ENCODE measurements around the gene KDSR. TPM values are rescaled to one million over a fixed set of nuclear protein-coding genes. Genes with fewer than 3 reads are reported as not detected.

KDSR gene
- total RNA-seq, 1 donor from 2014 or later = 26.5 TPM

- DNase-seq = no peak
Observed at GRCh38 chr18:63303547-63303946, 63.5 kb downstream of the KDSR start.

- DNase-seq = no peak
Observed at GRCh38 chr18:63302636-63303405, 64.2 kb downstream of the KDSR start.

- DNase-seq = no peak
Observed at GRCh38 chr18:63302220-63302619, 64.8 kb downstream of the KDSR start.

GRCh38 chr18:63301434-63301833 lies 65.6 kb downstream of the KDSR start:
- no peak for DNase-seq

GRCh38 chr18:63299837-63300745 lies 66.9 kb downstream of the KDSR start:
- DNase-seq = no peak

- no peak for DNase-seq
Observed at GRCh38 chr18:63298400-63299365, 68.3 kb downstream of the KDSR start.

- no peak for DNase-seq
Observed at GRCh38 chr18:63297687-63298399, 69.2 kb downstream of the KDSR start.

- DNase-seq = no peak
Observed at GRCh38 chr18:63293935-63294334, 73.1 kb downstream of the KDSR start.

GRCh38 chr18:63292831-63293683 lies 73.9 kb downstream of the KDSR start:
- DNase-seq = no peak

GRCh38 chr18:63291278-63291677 lies 75.7 kb downstream of the KDSR start:
- no peak for DNase-seq

- DNase-seq = no peak
Observed at GRCh38 chr18:63290821-63291200, 76.2 kb downstream of the KDSR start.

- no peak for DNase-seq
Observed at GRCh38 chr18:63290166-63290820, 76.7 kb downstream of the KDSR start.

- no peak for DNase-seq
Observed at GRCh38 chr18:63288311-63288710, 78.7 kb downstream of the KDSR start.

- no peak for DNase-seq
Observed at GRCh38 chr18:63287691-63288220, 79.2 kb downstream of the KDSR start.

GRCh38 chr18:63286926-63287325 lies 80.1 kb downstream of the KDSR start:
- no peak for DNase-seq

- no peak for DNase-seq
Observed at GRCh38 chr18:63284827-63285733, 81.9 kb downstream of the KDSR start.

- no peak for DNase-seq
Observed at GRCh38 chr18:63284173-63284799, 82.7 kb downstream of the KDSR start.

GRCh38 chr18:63283305-63284094 lies 83.5 kb downstream of the KDSR start:
- no peak for DNase-seq

All from dermis blood vessel endothelial cell (primary cell).